Naive B cell (primary cell): ENCODE results near the gene SPATA45. TPM values are rescaled to one million over a fixed set of nuclear protein-coding genes. Genes with fewer than 3 reads are reported as not detected.
A peak's percentile ranks its signal among the peaks of the same experiment; 100 is the strongest.

Experiments
- ATAC-seq, 2 donors: fragments of 150-1000 bp; cut with Tn5 transposase; 2 replicates each; pipeline ENCODE4 v1.10.0; 2021; ENCODE audit warnings: low read depth in 2 of 2, mild to moderate bottlenecking in 2 of 2, moderate library complexity in 2 of 2
- DNase-seq: peaks from one replicate; pipeline ENCODE4 v3.0.0; 2022
- H3K27ac Mint-ChIP-seq, 6 donors: one replicate each; pipeline ENCODE4 v1.8.0; 2020 to 2022; ENCODE audit warnings: mild to moderate bottlenecking in 6 of 6, mixed read lengths in 6 of 6, moderate library complexity in 5 of 6, inconsistent platforms in 2 of 6
- H3K27me3 Mint-ChIP-seq, 3 donors: one replicate each; pipeline ENCODE4 v1.8.0; 2021 to 2022; ENCODE audit warnings: mixed read lengths in 3 of 3, mild to moderate bottlenecking in 1 of 3
- H3K36me3 Mint-ChIP-seq, 2 donors: one replicate each; pipeline ENCODE4 v1.8.0; 2020 to 2022; ENCODE audit warnings: mixed read lengths in 2 of 2, inconsistent platforms in 1 of 2, mild to moderate bottlenecking in 1 of 2
- H3K4me1 Mint-ChIP-seq, 3 donors: one replicate each; pipeline ENCODE4 v1.8.0; 2020 to 2022; ENCODE audit warnings: mixed read lengths in 3 of 3, inconsistent platforms in 1 of 3, mild to moderate bottlenecking in 1 of 3, moderate library complexity in 1 of 3
- H3K4me3 Mint-ChIP-seq, 8 donors: one replicate each; pipeline ENCODE4 v1.8.0; 2020 to 2022; ENCODE audit warnings: mild to moderate bottlenecking in 8 of 8, mixed read lengths in 8 of 8, moderate library complexity in 8 of 8, inconsistent platforms in 2 of 8
- H3K9me3 Mint-ChIP-seq, 7 donors: one replicate each; pipeline ENCODE4 v1.8.0; 2020 to 2022; ENCODE audit warnings: mixed read lengths in 7 of 7, mild to moderate bottlenecking in 5 of 7, inconsistent platforms in 2 of 7, moderate library complexity in 1 of 7
- polyA plus RNA-seq, 6 donors: library from polyadenylated mRNA; unstranded; fragments of 300-500 nt; fragmentation: Illumina TruSeq; gene quantifications; one replicate each; pipeline ENCODE4 v1.2.3, GENCODE V29; 2021; ENCODE audit warnings: low read depth in 6 of 6

The SPATA45 gene
- polyA plus RNA-seq, 6 donors from 2014 or later = not detected

GRCh38 chr1:212822956-212823355 lies 24.5 kb downstream of the SPATA45 start:
- no peak for DNase-seq
- Mint-ChIP-seq H3K4me3 (peak overlapping the region in 1 of 8 donors; percentile 53), H3K4me1 (peaks cover 5 to 18% (median 14%) of the 10 kb centered on the region in 3 donors), H3K9me3 (peaks cover 5 to 33% (median 18%) of the 10 kb centered on the region in 7 donors), H3K36me3 (peaks cover 16 to 17% of the 10 kb centered on the region in 2 donors), H3K27ac (no peak overlapping the region), H3K27me3 (no peaks in the 10 kb centered on the region)
- ATAC-seq = no peak

- no peak overlapping the region for H3K27ac Mint-ChIP-seq
- H3K27me3 Mint-ChIP-seq = no peaks in the 10 kb centered on the region
- H3K36me3 Mint-ChIP-seq = peaks cover 12 to 13% of the 10 kb centered on the region in 2 donors
- peaks cover 2 to 21% (median 9%) of the 10 kb centered on the region in 7 donors for H3K9me3 Mint-ChIP-seq
- no peak for DNase-seq
- no peak overlapping the region for H3K4me3 Mint-ChIP-seq
- no peak for ATAC-seq
- peaks cover 5 to 18% (median 14%) of the 10 kb centered on the region in 3 donors for H3K4me1 Mint-ChIP-seq
Measured at GRCh38 chr1:212820969-212821368, 26.5 kb downstream of the SPATA45 start.

DNA sequence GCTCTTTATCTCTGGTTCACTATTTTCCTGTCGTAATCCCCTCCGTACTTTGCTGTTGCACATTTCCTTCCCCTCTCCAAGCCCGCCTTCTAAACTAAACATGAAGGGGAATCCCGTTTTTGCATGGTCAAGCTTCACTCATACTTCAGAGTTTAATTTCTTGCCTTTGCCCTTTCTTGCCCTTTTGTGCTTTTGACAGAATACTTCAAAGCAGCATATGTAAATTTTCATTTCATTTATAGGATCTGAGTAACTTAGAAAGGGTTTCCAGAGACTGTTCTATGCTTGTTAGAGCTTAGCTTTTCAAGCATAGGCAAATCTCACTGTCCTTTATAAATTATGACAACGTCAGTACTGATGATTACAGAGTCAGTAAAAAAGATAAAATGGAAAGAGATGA lies 27.7 kb downstream of the SPATA45 start:
- ATAC-seq (peak; percentile 50 to 52), DNase-seq (no peak)
- no peaks in the 10 kb centered on the region for H3K27me3 Mint-ChIP-seq
- H3K4me3 Mint-ChIP-seq = peak overlapping the region in 7 of 8 donors; percentile 0 to 71 (median 47)
- H3K36me3 Mint-ChIP-seq = peaks cover 6 to 11% of the 10 kb centered on the region in 2 donors
- H3K27ac Mint-ChIP-seq = peak overlapping the region in 2 of 6 donors; percentile 10 to 51
- H3K4me1 Mint-ChIP-seq = peaks cover 5 to 18% (median 14%) of the 10 kb centered on the region in 3 donors
- H3K9me3 Mint-ChIP-seq = peaks cover 0 to 10% (median 3%) of the 10 kb centered on the region in 7 donors

GRCh38 chr1:212816567-212817278 lies 30.7 kb downstream of the SPATA45 start:
- no peak for DNase-seq
- H3K4me3 Mint-ChIP-seq = no peak overlapping the region
- H3K27me3 Mint-ChIP-seq = no peaks in the 10 kb centered on the region
- H3K9me3 Mint-ChIP-seq = no peaks in the 10 kb centered on the region
- peaks cover 5 to 18% (median 14%) of the 10 kb centered on the region in 3 donors for H3K4me1 Mint-ChIP-seq
- peak overlapping the region in 2 of 6 donors; percentile 47 to 71 for H3K27ac Mint-ChIP-seq
- H3K36me3 Mint-ChIP-seq = no peaks in the 10 kb centered on the region
- ATAC-seq = no peak

DNA sequence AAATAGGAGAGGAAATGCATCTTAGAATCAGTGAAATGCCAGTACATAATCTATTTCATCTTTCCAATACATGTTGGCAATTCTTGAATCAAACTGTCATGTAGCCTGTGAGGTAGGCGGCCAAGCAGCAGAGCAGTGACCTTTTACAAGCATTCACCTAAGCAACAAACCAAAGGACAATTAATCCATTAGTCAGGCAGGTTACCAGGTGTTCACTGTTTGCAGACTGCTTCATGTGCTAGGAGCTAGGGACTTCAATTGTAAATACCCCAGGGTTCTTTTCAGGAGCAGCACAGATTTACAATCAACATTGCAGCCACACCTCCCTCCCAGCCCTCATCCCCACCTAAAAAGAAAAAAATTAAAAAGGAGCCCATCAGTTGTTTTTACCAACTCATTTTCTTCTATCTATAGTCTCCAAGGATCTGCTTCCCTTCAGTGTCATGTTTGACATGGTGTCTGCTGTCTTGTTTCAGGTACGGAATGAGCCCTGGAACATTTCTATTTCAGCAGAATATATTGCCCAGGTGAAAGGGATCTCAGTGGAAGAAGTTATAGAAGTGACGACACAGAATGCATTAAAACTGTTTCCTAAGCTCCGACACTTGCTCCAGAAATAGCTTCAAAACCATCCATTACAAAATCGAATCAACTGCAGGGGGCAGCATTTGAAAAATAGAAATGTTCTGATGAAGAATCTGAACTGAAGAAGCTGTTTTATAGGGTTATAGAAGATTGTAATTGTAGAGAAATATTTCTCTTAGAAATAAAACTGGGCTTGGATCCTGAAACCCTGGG lies 32.7 kb downstream of the SPATA45 start:
- ATAC-seq (no peak), DNase-seq (no peak)
- H3K36me3 Mint-ChIP-seq = no peaks in the 10 kb centered on the region
- H3K27ac Mint-ChIP-seq = peak overlapping the region in 1 of 6 donors; percentile 51
- no peaks in the 10 kb centered on the region for H3K9me3 Mint-ChIP-seq
- peaks cover 4 to 10% (median 6%) of the 10 kb centered on the region in 3 donors for H3K4me1 Mint-ChIP-seq
- no peak overlapping the region for H3K4me3 Mint-ChIP-seq
- H3K27me3 Mint-ChIP-seq = no peaks in the 10 kb centered on the region

DNA sequence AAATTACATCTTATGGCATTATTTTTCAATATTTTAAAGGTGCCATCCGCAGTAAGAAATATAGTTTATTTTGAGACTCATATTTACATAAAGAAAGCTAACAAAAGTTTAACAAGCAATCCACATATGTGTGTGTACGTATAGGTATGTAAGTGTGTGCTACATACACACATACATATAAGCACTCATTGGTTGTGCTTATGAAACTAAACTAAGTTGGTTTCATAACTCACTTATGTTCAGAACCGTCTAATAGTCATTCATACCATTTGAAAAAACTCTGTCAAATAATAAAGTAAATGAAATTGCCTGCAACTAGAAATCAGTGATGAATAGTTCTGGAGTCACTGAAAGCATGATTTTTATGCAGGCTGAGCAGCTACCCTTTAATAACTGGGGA lies 41.7 kb downstream of the SPATA45 start:
- no peaks in the 10 kb centered on the region for H3K4me1 Mint-ChIP-seq
- DNase-seq = no peak
- peaks cover 18 to 25% of the 10 kb centered on the region in 2 donors for H3K36me3 Mint-ChIP-seq
- no peaks in the 10 kb centered on the region for H3K9me3 Mint-ChIP-seq
- ATAC-seq = no peak
- no peak overlapping the region for H3K27ac Mint-ChIP-seq
- no peak overlapping the region for H3K4me3 Mint-ChIP-seq
- no peaks in the 10 kb centered on the region for H3K27me3 Mint-ChIP-seq

GRCh38 chr1:212797681-212798080 lies 49.8 kb downstream of the SPATA45 start:
- peak overlapping the region in 1 of 6 donors; percentile 24 for H3K27ac Mint-ChIP-seq
- H3K27me3 Mint-ChIP-seq = no peaks in the 10 kb centered on the region
- ATAC-seq (no peak), DNase-seq (no peak)
- no peak overlapping the region for H3K4me3 Mint-ChIP-seq
- peaks cover 0 to 5% (median 2%) of the 10 kb centered on the region in 7 donors for H3K9me3 Mint-ChIP-seq
- H3K36me3 Mint-ChIP-seq = peaks cover 5 to 32% of the 10 kb centered on the region in 2 donors
- H3K4me1 Mint-ChIP-seq = peaks cover 28 to 61% (median 30%) of the 10 kb centered on the region in 3 donors

DNA sequence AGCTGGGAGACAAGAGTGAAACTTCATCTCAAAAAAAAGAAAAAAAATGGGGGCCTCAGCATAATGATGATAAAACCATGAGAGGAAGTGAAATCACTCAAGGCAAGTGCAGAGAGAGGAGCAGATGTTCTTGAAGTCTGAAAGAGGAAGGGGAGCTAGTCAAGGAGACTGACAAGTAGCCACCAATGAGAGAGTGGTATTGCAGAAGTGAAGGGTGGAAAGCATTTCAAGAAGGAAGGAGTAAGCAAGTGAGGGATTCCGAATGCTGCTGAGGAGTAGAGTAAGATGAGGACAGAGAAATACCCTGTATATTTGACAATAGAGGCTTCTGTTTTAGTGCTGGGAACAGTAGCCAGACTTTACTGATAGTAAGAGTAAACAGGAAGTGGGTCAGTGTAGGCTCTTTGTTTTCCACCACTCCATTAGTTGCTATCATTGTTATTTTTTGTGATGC lies 52.9 kb downstream of the SPATA45 start:
- peak overlapping the region; percentile 40 to 92 (median 62) for H3K27ac Mint-ChIP-seq
- DNase-seq (peak; percentile 82), ATAC-seq (peak; percentile 93 to 94)
- H3K4me1 Mint-ChIP-seq = peaks cover 33 to 79% (median 34%) of the 10 kb centered on the region in 3 donors
- H3K4me3 Mint-ChIP-seq = peak overlapping the region; percentile 56 to 99 (median 80)
- H3K9me3 Mint-ChIP-seq = peaks cover 0 to 5% (median 2%) of the 10 kb centered on the region in 7 donors
- no peaks in the 10 kb centered on the region for H3K27me3 Mint-ChIP-seq
- H3K36me3 Mint-ChIP-seq = peaks cover 5 to 17% of the 10 kb centered on the region in 2 donors

DNA sequence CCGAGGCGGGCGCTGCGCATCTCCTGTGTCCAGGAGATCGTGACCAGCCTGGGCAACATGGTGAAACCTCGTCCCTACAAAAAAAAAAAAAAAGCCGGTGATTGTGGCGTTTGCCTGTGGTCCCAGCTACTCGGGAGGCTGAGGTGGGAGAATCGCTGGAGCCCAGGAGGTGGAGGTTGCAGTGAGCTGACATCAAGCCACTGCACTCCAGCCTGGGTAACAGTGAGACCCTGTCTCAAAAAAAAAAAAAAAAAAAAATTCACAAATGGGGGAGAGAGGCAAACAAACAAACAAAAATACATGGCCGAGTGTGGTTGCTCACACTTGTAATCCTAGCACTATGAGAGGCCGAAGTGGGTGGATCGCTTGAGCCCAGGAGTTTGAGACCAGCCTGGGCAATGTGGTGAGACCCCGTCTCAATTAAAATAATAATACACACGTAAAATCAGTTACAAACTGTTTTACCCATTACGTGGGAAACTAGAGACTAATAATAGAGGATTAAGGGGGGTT lies 55.0 kb downstream of the SPATA45 start:
- H3K36me3 Mint-ChIP-seq = peaks cover 5 to 8% of the 10 kb centered on the region in 2 donors
- no peaks in the 10 kb centered on the region for H3K27me3 Mint-ChIP-seq
- DNase-seq = no peak
- peaks cover 0 to 5% (median 2%) of the 10 kb centered on the region in 7 donors for H3K9me3 Mint-ChIP-seq
- H3K4me3 Mint-ChIP-seq = peak overlapping the region; percentile 60 to 99 (median 98)
- ATAC-seq = no peak
- H3K27ac Mint-ChIP-seq = peak overlapping the region; percentile 5 to 97 (median 90)
- H3K4me1 Mint-ChIP-seq = peaks cover 29 to 75% (median 31%) of the 10 kb centered on the region in 3 donors

DNA sequence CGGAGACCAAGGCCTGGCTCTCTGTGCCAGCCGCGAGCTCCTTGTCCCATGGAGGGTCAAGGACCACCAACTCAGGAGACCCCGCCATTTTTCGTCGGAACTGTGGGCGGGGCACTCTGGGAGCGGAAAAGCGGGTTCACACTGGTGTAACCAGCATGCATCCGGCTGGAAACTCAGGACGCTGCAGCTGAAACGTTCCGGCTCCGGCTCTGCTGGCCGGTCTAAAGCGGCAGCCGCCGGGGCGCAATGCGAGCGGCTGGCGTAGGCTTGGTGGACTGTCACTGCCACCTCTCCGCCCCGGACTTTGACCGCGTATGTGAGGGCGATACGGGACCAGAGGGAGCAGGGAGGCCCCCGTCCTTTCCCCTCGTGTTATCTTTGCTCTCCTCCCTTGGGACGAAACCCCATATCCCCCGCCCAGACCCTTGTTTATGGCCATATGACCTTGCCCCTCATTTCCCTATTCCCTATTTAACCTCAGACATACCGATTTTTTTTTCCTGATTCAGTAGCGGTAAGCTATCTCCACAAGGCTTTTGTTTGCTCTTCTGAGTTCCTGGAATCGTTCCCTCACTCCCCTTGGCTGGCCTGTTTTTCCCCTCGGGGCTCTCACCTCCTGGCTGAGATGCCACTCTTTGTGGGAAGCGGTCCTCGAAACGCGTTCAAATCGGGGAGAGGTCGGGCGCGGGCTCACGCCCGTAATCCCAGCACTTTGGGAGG lies 55.6 kb downstream of the SPATA45 start, which contains the start of the genes NSL1 and TATDN3:
TSS of gene NSL1 (minus strand) at position 102 of the 720 bp plus-strand sequence. CDS start at position 88, 14 bp downstream.
TSS of gene TATDN3 (plus strand) at position 219 of the 720 bp plus-strand sequence. CDS start at position 247, 28 bp downstream.
- H3K4me1 Mint-ChIP-seq = peaks cover 26 to 69% (median 31%) of the 10 kb centered on the region in 3 donors
- ATAC-seq = peak; percentile 56

DNA sequence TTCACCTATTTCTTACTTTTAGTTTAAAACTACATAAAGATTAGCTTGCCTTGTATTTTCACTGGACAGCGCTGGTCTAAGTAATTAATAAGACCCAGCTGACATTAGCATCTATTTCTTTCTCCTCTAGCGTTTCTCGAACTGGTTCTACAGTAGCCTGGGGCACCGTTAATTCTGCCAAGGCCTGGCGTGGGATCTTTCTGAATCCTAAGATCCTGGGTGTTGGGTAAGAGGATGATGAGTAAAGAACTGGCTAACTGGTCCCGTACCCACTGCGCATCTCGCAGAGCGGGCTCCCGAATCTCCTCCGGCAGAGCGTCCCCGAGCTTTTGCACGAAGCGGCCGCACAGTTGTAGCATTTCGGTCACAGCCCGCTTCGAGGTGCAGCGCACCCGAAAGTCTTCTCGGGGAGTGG lies 56.2 kb downstream of the SPATA45 start:
- H3K4me1 Mint-ChIP-seq = peaks cover 26 to 65% (median 31%) of the 10 kb centered on the region in 3 donors
- peaks cover 0 to 5% (median 2%) of the 10 kb centered on the region in 7 donors for H3K9me3 Mint-ChIP-seq
- H3K27me3 Mint-ChIP-seq = no peaks in the 10 kb centered on the region
- H3K27ac Mint-ChIP-seq = peak overlapping the region; percentile 73 to 97 (median 96)
- peaks cover 5 to 8% of the 10 kb centered on the region in 2 donors for H3K36me3 Mint-ChIP-seq
- ATAC-seq (peak; percentile 24 to 25), DNase-seq (no peak)
- peak overlapping the region; percentile 60 to 99 (median 98) for H3K4me3 Mint-ChIP-seq

More for the DNA sequence above, 55.6 kb downstream of the SPATA45 start, which contains the start of the genes NSL1 and TATDN3:
- Mint-ChIP-seq H3K36me3 (peaks cover 5 to 8% of the 10 kb centered on the region in 2 donors), H3K4me3 (peak within 1 kb of the TSS; percentile 60 to 99 (median 98)), H3K9me3 (peaks cover 0 to 5% (median 2%) of the 10 kb centered on the region in 7 donors), H3K27me3 (no peaks in the 10 kb centered on the region), H3K27ac (peak within 1 kb of the TSS; percentile 73 to 97 (median 96))
- DNase-seq = peak; percentile 89

- H3K4me1 Mint-ChIP-seq = peaks cover 8 to 22% (median 17%) of the 10 kb centered on the region in 3 donors
- H3K36me3 Mint-ChIP-seq = peaks cover 8 to 22% of the 10 kb centered on the region in 2 donors
- ATAC-seq = no peak
- H3K9me3 Mint-ChIP-seq = no peaks in the 10 kb centered on the region
- DNase-seq = no peak
- H3K4me3 Mint-ChIP-seq = no peak overlapping the region
- no peaks in the 10 kb centered on the region for H3K27me3 Mint-ChIP-seq
- peak overlapping the region in 2 of 6 donors; percentile 4 to 91 for H3K27ac Mint-ChIP-seq
Measured at GRCh38 chr1:212785871-212786270, 61.6 kb downstream of the SPATA45 start.
